ENCODE data around the gene ELOB. TPM values are rescaled to one million over a fixed set of nuclear protein-coding genes. Genes with fewer than 3 reads are reported as not detected.

ELOB gene
- total RNA-seq, 1 experiment from 2014 or later, result 358 TPM

DNA sequence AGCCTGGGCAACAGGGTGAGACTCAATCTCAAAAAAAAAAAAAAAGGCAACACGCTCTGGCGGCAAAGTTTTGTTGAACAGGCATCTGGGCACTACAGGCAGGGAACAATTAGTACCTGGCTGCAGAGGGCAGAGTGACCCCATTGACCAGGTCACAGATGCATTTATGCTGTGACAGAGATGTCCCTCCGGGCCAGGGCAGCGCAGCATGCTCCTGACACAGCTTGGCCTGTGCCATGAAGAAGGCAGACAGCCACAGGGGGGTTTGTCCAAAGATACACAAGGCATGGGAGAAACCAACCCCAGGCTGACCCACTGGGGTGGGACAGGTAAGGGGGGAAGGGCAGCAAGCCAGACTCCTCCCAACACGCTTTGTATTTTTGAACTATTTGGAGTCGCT, 32.4 kb downstream of the ELOB start:
- Histone ChIP-seq H2AFZ (ENCODE audit: low read length) (no peak overlapping the region), H3K36me3 (ENCODE audit: insufficient read depth, low read length) (no peaks in the 10 kb centered on the region), H3K4me3 (ENCODE audit: low read length) (no peak overlapping the region), H3K4me2 (ENCODE audit: low read depth, low read length, poor library complexity, severe bottlenecking) (no peak overlapping the region), H3K27me3 (ENCODE audit: low read length) (no peaks in the 10 kb centered on the region), H3K9ac (ENCODE audit: low read length) (no peak overlapping the region), H3K9me2 (replicated peaks; ENCODE audit: insufficient read depth, low read length) (no peaks in the 10 kb centered on the region), H3K9me3 (ENCODE audit: low read length) (no peaks in the 10 kb centered on the region), H3K79me2 (ENCODE audit: low read length) (no peaks in the 10 kb centered on the region), H3K4me1 (ENCODE audit: low read length) (peaks cover 5% of the 10 kb centered on the region), H4K20me1 (ENCODE audit: insufficient read depth, low read depth, low read length) (no peaks in the 10 kb centered on the region), H3K27ac (ENCODE audit: low read length) (no peak overlapping the region)
- DNase-seq, result no peak

DNA sequence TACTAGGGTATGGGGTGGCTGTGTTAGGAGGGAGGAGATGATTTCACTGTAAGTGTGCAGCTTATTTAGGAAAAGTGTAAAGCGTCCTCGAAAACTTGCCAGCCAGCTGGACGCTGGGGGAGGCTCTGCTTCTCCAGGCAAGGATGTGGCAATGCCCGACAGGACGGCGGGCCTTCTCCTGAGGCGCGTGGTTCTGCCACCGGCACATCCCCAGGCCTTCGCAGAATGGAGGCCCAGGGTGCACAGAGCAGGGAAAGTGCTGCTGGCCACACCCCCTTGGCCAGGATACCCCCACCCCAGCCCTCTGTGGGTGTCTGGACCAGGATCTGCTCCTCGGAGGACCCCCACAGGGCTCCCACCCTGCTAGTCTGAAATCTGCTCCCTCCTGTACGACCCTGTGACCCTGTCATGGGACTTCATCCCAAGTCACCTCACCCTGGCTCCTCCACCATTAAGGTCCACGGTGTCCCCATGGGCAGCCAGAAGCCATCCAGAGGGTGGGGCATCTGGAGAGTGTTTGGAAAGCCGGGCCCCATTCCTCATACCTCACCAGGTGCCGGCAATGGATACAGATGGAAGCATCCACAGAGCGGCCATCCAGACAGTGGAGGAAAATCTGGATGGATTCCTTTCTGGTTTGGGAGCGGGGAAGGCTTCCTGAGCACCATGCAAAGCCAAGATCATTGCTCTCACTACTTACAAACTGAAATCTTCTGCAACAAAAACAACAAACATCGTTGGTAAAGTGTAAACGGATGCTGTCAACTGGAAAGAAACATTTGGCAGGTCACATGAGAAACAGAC, 33.9 kb downstream of the ELOB start:
- Histone ChIP-seq H3K27me3 (ENCODE audit: low read length) (no peaks in the 10 kb centered on the region), H3K4me3 (ENCODE audit: low read length) (no peak overlapping the region), H3K27ac (ENCODE audit: low read length) (no peak overlapping the region), H4K20me1 (ENCODE audit: insufficient read depth, low read depth, low read length) (no peaks in the 10 kb centered on the region), H3K36me3 (ENCODE audit: insufficient read depth, low read length) (no peaks in the 10 kb centered on the region), H3K4me2 (ENCODE audit: low read depth, low read length, poor library complexity, severe bottlenecking) (no peak overlapping the region), H3K4me1 (ENCODE audit: low read length) (peaks cover 5% of the 10 kb centered on the region), H3K79me2 (ENCODE audit: low read length) (no peaks in the 10 kb centered on the region), H3K9ac (ENCODE audit: low read length) (no peak overlapping the region), H2AFZ (ENCODE audit: low read length) (no peak overlapping the region), H3K9me3 (ENCODE audit: low read length) (no peaks in the 10 kb centered on the region), H3K9me2 (replicated peaks; ENCODE audit: insufficient read depth, low read length) (no peaks in the 10 kb centered on the region)
- DNase-seq, result no peak

DNA sequence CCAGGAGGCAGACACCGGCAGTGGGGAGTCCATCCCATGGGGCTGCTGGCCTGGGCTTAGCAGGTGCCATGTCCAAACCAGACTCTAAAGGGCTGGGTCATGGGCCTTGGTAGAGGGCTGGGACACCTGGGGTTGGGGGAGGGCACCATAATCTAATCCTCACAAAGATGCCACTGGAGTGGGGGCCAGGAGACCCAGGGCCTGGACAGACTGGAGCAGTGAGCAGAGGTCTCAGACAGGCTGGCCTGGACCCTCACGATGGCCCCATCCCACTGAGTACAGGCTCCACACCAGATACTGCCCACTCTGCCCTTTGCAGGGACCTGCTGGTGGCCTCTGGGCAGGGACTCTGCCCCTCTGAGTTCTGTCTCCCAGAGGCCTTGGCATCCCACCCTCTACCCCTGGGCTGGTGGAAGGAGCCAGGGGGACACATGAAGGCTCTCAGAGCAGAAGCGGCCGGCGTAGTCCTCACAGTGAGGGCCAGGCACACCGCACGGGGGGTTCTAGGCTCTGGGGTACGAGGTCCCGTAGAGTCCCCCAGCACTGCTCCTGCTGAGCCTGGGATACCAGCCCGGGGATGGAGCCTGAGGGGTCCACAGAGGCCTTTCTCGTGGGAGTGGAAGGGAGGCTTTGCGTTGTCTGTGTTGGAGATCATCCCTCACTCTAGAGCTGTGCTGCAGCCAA, 34.6 kb downstream of the ELOB start:
- Histone ChIP-seq H3K4me1 (ENCODE audit: low read length) (peaks cover 5% of the 10 kb centered on the region), H3K36me3 (ENCODE audit: insufficient read depth, low read length) (no peaks in the 10 kb centered on the region), H3K27ac (ENCODE audit: low read length) (no peak overlapping the region), H3K9me2 (replicated peaks; ENCODE audit: insufficient read depth, low read length) (no peaks in the 10 kb centered on the region), H3K4me2 (ENCODE audit: low read depth, low read length, poor library complexity, severe bottlenecking) (no peak overlapping the region), H3K9ac (ENCODE audit: low read length) (no peak overlapping the region), H4K20me1 (ENCODE audit: insufficient read depth, low read depth, low read length) (no peaks in the 10 kb centered on the region), H3K9me3 (ENCODE audit: low read length) (no peaks in the 10 kb centered on the region), H3K27me3 (ENCODE audit: low read length) (no peaks in the 10 kb centered on the region), H2AFZ (ENCODE audit: low read length) (no peak overlapping the region), H3K79me2 (ENCODE audit: low read length) (no peaks in the 10 kb centered on the region), H3K4me3 (ENCODE audit: low read length) (no peak overlapping the region)
- no peak for DNase-seq

DNA sequence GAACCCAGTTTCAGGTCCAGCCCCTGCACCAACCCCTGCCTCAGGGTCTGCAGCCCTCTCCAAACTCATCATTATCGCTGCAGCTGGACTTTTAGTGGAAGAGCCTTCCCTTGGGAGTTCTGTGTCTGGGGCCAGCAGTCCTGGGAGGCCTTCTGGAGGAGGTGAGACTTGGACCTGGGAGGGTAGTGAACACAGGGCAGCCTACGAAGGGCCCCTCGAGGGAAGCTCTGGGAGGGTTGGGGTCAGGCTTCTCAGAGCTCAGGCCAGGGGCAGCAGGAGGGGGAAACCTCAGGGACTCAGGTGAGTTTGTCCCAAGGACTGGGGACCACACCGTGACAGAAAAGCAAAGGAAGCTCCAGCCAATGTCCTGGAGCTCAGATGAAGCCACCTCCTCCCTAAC, 35.9 kb downstream of the ELOB start:
- Histone ChIP-seq H3K27ac (ENCODE audit: low read length) (no peak overlapping the region), H3K36me3 (ENCODE audit: insufficient read depth, low read length) (no peaks in the 10 kb centered on the region), H3K4me1 (ENCODE audit: low read length) (peaks cover 5% of the 10 kb centered on the region), H3K9me2 (replicated peaks; ENCODE audit: insufficient read depth, low read length) (no peaks in the 10 kb centered on the region), H3K9ac (ENCODE audit: low read length) (no peak overlapping the region), H4K20me1 (ENCODE audit: insufficient read depth, low read depth, low read length) (no peaks in the 10 kb centered on the region), H3K79me2 (ENCODE audit: low read length) (no peaks in the 10 kb centered on the region), H3K4me2 (ENCODE audit: low read depth, low read length, poor library complexity, severe bottlenecking) (no peak overlapping the region), H3K27me3 (ENCODE audit: low read length) (no peaks in the 10 kb centered on the region), H3K4me3 (ENCODE audit: low read length) (no peak overlapping the region), H2AFZ (ENCODE audit: low read length) (no peak overlapping the region), H3K9me3 (ENCODE audit: low read length) (no peaks in the 10 kb centered on the region)
- no peak for DNase-seq

DNA sequence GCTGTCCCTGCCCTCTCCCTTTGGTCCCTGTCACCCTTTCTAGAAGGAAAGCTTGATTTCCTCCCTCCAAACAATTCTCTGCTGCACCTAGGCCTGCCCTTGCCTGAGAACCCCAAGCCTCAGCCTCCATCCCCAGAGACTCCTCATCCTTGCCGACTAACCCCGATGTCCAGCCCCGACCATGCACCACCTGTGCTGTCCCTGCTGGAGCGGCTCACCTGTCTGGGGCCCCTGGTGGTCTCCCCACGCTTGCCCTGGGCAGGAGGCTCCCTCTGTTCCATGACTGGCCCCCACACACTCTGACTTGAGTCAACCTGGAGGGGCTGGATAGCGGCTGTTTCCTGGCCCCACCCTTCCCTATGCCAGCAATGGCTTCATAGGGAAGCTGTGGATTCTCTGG, 36.6 kb downstream of the ELOB start:
- no peaks in the 10 kb centered on the region for H3K79me2 ChIP-seq (ENCODE audit: low read length)
- no peak overlapping the region for H3K4me2 ChIP-seq (ENCODE audit: low read depth, low read length, poor library complexity, severe bottlenecking)
- no peak overlapping the region for H3K9ac ChIP-seq (ENCODE audit: low read length)
- H3K9me2 ChIP-seq (replicated peaks; ENCODE audit: insufficient read depth, low read length), result no peaks in the 10 kb centered on the region
- no peaks in the 10 kb centered on the region for H4K20me1 ChIP-seq (ENCODE audit: insufficient read depth, low read depth, low read length)
- H3K27me3 ChIP-seq (ENCODE audit: low read length), result no peaks in the 10 kb centered on the region
- no peak overlapping the region for H3K4me3 ChIP-seq (ENCODE audit: low read length)
- DNase-seq, result no peak
- H3K4me1 ChIP-seq (ENCODE audit: low read length), result peaks cover under 1% of the 10 kb centered on the region; the same call in 1 of the 2 replicates
- H3K9me3 ChIP-seq (ENCODE audit: low read length), result no peaks in the 10 kb centered on the region
- H2AFZ ChIP-seq (ENCODE audit: low read length), result no peak overlapping the region
- H3K36me3 ChIP-seq (ENCODE audit: insufficient read depth, low read length), result no peaks in the 10 kb centered on the region
- H3K27ac ChIP-seq (ENCODE audit: low read length), result no peak overlapping the region

DNA sequence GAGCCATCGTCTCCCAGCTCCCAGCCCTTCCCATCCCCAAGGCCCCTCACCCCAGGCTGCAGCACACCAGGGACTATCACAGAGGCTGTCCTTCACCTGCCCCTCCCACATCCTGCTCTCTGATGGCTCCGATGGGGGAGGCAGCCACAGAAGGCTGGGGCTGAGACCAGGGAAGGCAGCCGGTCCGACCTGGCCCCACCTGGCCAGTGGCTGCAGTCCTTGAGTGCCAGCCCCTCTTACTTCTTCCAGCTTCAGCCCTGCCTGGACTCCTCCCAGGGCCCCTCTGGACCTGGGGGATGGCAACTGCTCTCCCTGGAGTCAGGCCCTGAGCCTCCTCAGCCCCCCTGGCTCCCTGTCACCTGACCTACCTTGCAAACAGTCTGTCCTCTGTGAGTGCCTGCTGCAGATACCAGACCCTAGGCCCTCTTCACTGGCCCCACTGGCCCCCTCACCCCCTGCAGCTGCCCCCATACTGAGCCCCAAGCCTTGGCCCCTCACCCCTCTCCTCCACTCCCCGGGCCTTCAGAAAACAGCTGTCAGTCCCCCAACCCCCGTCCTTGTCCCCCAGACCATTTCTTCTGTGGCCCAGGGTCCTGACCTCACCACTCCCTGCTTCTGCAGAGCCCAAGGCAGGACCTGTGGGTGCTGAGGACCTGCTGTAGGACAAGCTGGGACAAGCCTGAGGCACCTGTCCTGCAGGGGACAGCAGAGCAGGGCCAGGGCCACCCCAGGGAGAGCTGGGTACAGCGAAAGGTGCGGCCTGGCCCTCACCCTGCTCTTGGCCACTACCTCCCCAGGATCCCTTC, 37.3 kb downstream of the ELOB start:
- Histone ChIP-seq H3K9me3 (ENCODE audit: low read length) (no peaks in the 10 kb centered on the region), H3K79me2 (ENCODE audit: low read length) (no peaks in the 10 kb centered on the region), H4K20me1 (ENCODE audit: insufficient read depth, low read depth, low read length) (no peaks in the 10 kb centered on the region), H2AFZ (ENCODE audit: low read length) (no peak overlapping the region), H3K27me3 (ENCODE audit: low read length) (no peaks in the 10 kb centered on the region), H3K4me1 (ENCODE audit: low read length) (no peaks in the 10 kb centered on the region), H3K9me2 (replicated peaks; ENCODE audit: insufficient read depth, low read length) (no peaks in the 10 kb centered on the region), H3K36me3 (ENCODE audit: insufficient read depth, low read length) (no peaks in the 10 kb centered on the region), H3K27ac (ENCODE audit: low read length) (no peak overlapping the region), H3K4me2 (ENCODE audit: low read depth, low read length, poor library complexity, severe bottlenecking) (no peak overlapping the region), H3K4me3 (ENCODE audit: low read length) (no peak overlapping the region), H3K9ac (ENCODE audit: low read length) (no peak overlapping the region)
- DNase-seq, result no peak

DNA sequence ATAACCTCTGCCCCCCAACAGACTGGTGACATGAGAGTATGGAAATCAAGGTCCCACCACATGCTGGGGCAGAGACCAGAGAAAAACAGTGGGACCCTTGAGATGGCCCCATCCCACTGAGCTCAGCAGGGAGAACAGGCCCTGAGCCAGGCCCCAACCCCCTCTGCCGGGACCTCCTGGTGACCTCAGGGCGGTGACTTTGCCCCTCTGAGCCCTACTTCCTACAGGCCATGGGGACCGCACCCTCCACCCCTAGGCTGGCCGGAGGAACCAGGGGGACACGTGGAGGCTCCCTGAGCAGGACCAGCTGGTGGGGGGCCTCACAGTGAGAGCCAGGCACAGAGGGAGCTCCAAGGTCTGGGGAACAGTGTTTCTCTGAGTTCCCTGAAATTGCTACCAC, 38.5 kb downstream of the ELOB start:
- H3K36me3 ChIP-seq (ENCODE audit: insufficient read depth, low read length), result no peaks in the 10 kb centered on the region
- H2AFZ ChIP-seq (ENCODE audit: low read length), result no peak overlapping the region
- H3K79me2 ChIP-seq (ENCODE audit: low read length), result no peaks in the 10 kb centered on the region
- no peaks in the 10 kb centered on the region for H4K20me1 ChIP-seq (ENCODE audit: insufficient read depth, low read depth, low read length)
- H3K4me3 ChIP-seq (ENCODE audit: low read length), result no peak overlapping the region
- no peaks in the 10 kb centered on the region for H3K9me2 ChIP-seq (replicated peaks; ENCODE audit: insufficient read depth, low read length)
- no peaks in the 10 kb centered on the region for H3K27me3 ChIP-seq (ENCODE audit: low read length)
- no peak overlapping the region for H3K27ac ChIP-seq (ENCODE audit: low read length)
- H3K4me1 ChIP-seq (ENCODE audit: low read length), result no peaks in the 10 kb centered on the region
- H3K9ac ChIP-seq (ENCODE audit: low read length), result no peak overlapping the region
- H3K4me2 ChIP-seq (ENCODE audit: low read depth, low read length, poor library complexity, severe bottlenecking), result no peak overlapping the region
- H3K9me3 ChIP-seq (ENCODE audit: low read length), result no peaks in the 10 kb centered on the region
- no peak for DNase-seq

DNA sequence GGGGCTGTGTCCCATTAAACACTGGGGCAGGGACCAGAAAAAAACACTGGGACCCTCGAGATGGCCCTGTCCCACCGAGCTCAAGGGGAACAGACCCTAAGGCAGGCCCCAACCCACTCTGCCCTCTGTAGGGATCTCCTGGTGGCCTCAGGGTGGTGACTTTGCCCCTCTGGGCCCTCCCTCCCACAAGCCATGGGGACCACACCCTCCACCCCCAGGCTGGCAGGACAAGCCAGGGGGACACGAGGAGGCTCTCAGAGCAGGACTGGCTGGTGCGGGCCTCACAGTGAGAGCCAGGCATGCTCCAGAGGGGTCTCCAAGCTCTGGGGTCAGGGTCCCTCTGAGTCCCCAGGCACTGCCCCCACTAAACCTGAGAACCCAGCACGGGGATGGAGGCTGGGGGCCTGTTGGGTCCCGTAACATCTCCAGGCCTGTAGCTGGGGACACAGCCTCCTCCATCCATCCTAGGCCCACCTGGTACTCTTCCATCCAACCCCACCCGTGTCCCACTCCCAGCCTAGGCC, 39.1 kb downstream of the ELOB start:
- no peaks in the 10 kb centered on the region for H3K9me3 ChIP-seq (ENCODE audit: low read length)
- no peaks in the 10 kb centered on the region for H3K9me2 ChIP-seq (replicated peaks; ENCODE audit: insufficient read depth, low read length)
- H4K20me1 ChIP-seq (ENCODE audit: insufficient read depth, low read depth, low read length), result no peaks in the 10 kb centered on the region
- no peaks in the 10 kb centered on the region for H3K79me2 ChIP-seq (ENCODE audit: low read length)
- no peak overlapping the region for H3K4me3 ChIP-seq (ENCODE audit: low read length)
- H2AFZ ChIP-seq (ENCODE audit: low read length), result no peak overlapping the region
- H3K36me3 ChIP-seq (ENCODE audit: insufficient read depth, low read length), result no peaks in the 10 kb centered on the region
- no peak overlapping the region for H3K4me2 ChIP-seq (ENCODE audit: low read depth, low read length, poor library complexity, severe bottlenecking)
- H3K27me3 ChIP-seq (ENCODE audit: low read length), result no peaks in the 10 kb centered on the region
- H3K4me1 ChIP-seq (ENCODE audit: low read length), result no peaks in the 10 kb centered on the region
- H3K27ac ChIP-seq (ENCODE audit: low read length), result no peak overlapping the region
- DNase-seq, result no peak
- H3K9ac ChIP-seq (ENCODE audit: low read length), result no peak overlapping the region
